Cardiac septum (tissue), 1 donor: Measurements from ENCODE around the gene ILRUN. TPM values are rescaled to one million over a fixed set of nuclear protein-coding genes. Genes with fewer than 3 reads are reported as not detected.
"Not testable (repeated sequence)": the region's sequence is repeated elsewhere in the genome, so short reads cannot be mapped to it uniquely, and the experiment has no call there.

Experiments used
- DNase-seq: peaks from one replicate; pipeline ENCODE4 v3.0.0-alpha.2; 2020; ENCODE audit warnings: low spot score
- intact Hi-C: fragments of 100-400 bp; cut with DNase I; formaldehyde crosslinking; loops from one replicate; pipeline ENCODE4 v1.14.0; 2022
- total RNA-seq: library from RNA; stranded (reverse); fragmentation: NEBNext Ultra II Directional; extraction: Animal tissue kit (Norgen Biotek cat#: 25700); gene quantifications from one replicate; pipeline ENCODE4 v1.2.1, GENCODE V29; 2021
- donor health status: DM: no; HTN: no; CAD: no.

Gene ILRUN
- total RNA-seq, 1 donor from 2014 or later, result 104 TPM

DNA sequence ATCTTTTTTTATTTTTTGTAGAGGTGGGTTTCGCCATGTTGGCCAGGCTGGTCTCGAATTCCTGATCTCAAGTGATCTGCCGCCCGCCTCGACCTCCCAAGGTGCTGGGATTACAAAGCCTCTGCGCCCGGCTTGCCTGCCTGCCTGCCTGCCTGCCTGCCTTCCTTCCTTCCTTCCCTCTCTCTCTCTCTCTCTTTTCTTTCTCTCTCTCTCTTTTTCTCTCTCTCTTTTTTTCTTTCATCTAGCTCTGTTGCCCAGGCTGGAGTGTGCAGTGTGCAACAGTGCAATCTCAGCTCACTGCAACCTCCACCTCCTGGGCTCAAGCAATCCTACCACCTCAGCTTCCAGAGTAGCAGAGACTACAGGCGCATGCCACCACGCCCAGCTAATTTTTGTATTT lies 4.6 kb upstream of the ILRUN start:
- DNase-seq, result no peak
- intact Hi-C loops, result no loop called here

DNA sequence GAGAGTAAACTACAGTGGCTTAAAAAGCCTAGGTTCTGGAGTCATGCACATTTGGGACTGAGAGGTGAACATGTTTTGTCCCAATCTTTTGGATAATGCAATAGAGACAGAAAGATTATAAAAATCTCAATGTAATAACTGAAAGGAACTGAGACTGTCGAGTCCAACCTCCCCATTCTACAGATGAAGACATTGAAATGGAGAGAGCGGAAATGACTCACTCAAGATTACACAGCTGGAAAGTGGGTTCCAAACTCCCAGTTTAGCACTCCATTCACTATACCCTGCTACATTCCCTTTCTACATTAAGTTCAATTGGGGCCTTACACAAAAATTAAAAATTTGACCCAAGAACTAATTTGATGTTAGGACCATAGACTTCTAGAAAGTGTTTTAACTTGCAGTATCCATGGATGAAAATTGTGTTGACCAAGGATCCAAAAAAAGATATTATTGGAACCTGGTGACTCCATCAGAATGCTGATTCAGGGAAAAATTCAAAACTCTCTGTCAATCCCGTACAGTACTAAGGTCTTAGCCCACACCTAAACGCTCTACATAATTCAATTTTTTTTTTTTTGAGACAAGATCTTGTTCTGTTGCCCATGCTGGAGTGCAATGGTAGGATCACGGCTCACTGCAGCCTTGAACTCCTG lies 1.5 kb upstream of the ILRUN start:
- intact Hi-C loops, result loop anchor here (5.0 kb wide), 2 partner anchors 41 to 59 kb away; partner anchors contain the start of gene SNRPC
- no peak for DNase-seq

DNA sequence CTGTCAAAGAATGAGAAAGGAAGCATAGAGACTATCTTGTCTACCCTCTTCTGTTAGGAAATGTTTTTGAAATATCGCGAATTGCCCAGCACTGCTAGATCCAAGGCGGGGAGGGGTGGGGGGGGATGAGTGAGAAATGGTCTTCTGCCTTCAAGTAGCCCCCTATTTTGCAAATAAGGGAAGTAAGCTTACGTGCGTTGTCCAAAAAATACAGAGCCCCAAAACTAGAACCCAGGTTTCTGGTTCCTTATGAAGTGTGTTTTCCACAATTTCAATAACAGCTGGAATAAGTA lies 923 bp upstream of the ILRUN start:
- intact Hi-C loops, result loop anchor here (5.0 kb wide), 2 partner anchors 40 to 60 kb away; partner anchors contain the start of gene SNRPC
- DNase-seq, result no peak

- intact Hi-C loops, result loop anchor here (5.0 kb wide), 2 partner anchors 39 to 61 kb away; partner anchors contain the start of gene SNRPC
- no peak for DNase-seq
Observed at GRCh38 chr6:34696189-34696738, 303 bp downstream of the ILRUN start.

DNA sequence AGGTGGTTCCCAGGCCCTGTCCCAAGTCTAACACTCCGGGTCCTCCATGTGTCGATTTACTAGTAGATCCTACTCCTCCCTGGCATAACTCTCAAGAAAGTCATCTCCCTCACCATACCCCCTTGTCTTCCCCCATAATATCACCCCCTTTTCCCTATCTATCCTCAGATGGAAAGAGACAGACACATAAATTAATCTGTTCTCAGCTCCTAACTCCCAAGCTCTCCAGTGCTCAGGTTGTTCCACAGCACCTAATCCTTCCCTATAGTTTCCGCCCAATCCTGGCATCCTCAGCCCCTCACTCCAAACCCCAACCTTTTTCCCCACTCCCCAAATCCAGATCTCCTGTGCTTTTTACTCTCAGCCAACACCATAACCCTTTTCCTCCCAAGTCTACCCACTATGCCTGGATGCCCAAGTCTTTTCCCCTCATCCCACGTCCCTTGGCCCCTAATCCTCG lies 808 bp downstream of the ILRUN start:
- intact Hi-C loops, result loop anchor here (5.0 kb wide), 2 partner anchors 38 to 62 kb away; partner anchors contain the start of gene SNRPC
- DNase-seq, result no peak

- intact Hi-C loops, result no loop called here
- DNase-seq, result no peak
Observed at GRCh38 chr6:34692280-34692679, 4.3 kb downstream of the ILRUN start.

- DNase-seq, result no peak
- intact Hi-C loops, result no loop called here
Observed at GRCh38 chr6:34689742-34690141, 6.8 kb downstream of the ILRUN start.

- no peak for DNase-seq
- intact Hi-C loops, result no loop called here
Observed at GRCh38 chr6:34688956-34689355, 7.6 kb downstream of the ILRUN start.

GRCh38 chr6:34684919-34685318 lies 11.6 kb downstream of the ILRUN start:
- no peak for DNase-seq
- intact Hi-C loops, result no loop called here

- intact Hi-C loops, result no loop called here
- DNase-seq, result no peak
Observed at GRCh38 chr6:34684364-34684763, 12.2 kb downstream of the ILRUN start.

DNA sequence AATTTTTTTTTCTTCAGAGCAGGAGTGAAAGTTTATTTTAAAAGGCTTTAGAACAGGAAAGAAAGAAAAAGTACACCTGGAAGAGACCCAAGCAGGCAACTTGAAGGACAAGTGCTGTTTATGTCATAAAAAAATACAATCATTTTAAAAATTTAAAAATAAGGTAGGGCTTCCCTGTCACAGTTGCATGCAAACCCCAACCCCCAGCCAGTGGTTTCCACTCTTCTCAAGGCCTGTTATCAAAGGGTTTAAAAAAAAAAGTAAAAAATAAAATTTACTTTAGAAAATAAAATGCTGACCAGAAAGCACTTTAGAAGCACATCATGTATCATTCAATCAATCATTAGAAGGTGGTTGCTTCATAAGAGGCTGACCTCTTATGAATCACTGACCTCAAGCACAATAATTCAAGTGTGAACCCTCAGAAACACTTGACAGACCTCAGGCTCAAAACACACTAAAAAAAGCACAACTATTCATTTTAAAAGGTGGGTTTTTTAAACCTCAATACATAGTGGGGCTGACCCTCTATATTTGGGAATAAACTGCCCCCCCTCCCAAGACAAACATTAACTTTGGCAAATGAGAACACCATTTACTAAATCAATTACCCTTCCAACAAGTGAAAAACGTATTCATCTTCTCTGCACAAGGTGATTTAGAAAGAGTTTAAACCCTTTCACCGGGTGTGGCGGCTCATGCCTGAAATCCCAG lies 15.6 kb downstream of the ILRUN start:
- intact Hi-C loops, result no loop called here
- DNase-seq, result no peak

- DNase-seq, intact Hi-C loops: not testable (repeated sequence)
Observed at GRCh38 chr6:34680313-34680712, 16.3 kb downstream of the ILRUN start.

DNA sequence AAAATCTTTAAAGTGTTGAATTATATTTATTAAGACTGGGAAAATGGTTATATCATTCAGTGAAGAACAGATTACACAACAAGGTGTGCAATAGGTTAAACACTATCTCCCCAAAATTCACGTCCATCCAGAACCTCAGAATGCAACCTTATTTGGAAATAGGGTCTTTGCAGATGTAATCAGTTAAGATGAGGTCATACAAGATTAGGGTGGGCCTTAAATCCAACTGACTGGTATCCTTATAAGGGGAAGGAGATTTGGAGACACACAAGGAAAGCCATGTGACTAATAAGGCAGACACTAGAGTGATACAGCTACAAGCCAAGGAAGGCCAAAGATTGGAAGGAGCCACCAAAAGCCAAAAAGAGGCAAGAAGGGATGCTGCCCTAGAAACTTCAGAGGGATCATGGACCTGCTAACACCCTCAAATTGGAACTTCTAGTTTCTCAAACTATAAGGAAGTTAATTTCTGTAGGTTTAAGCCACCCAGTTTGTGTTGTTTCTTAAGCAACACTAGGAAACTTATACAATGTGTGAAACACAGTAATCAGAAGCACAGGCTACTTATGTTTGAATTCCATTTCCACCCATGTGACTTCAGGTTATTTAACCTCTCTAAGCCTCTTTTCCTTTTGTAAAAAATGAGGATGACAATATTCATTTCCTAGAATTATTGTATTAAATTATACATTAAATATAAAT lies 16.9 kb downstream of the ILRUN start:
- intact Hi-C loops, result no loop called here

GRCh38 chr6:34676140-34676539 lies 20.4 kb downstream of the ILRUN start:
- intact Hi-C loops, result no loop called here
- no peak for DNase-seq

More for the DNA sequence above, 16.9 kb downstream of the ILRUN start:
- no peak for DNase-seq

GRCh38 chr6:34674930-34675329 lies 21.6 kb downstream of the ILRUN start:
- DNase-seq, intact Hi-C loops: not testable (repeated sequence)

DNA sequence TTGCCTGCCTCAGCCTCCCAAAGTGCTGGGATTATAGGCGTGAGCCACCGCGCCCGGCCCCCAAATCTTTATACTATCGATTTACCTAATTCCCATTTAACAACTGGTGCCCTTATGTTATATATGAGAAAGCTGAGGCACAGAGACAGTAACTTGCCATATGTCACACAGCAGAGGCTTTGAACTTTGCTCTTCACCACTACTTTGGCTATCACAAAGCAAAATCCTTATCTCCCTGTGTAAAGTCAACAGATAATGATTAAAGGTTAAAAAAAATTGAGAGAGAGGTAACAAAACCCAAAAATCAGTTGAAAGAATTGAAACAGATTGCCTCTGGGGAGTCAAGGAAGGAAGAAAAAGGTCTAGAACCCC lies 22.3 kb downstream of the ILRUN start:
- intact Hi-C loops, result no loop called here

GRCh38 chr6:34673064-34673463 lies 23.5 kb downstream of the ILRUN start:
- DNase-seq, result no peak
- intact Hi-C loops, result no loop called here

More for the DNA sequence above, 22.3 kb downstream of the ILRUN start:
- DNase-seq, result no peak

- no peak for DNase-seq
- intact Hi-C loops, result no loop called here
Observed at GRCh38 chr6:34672657-34673043, 23.9 kb downstream of the ILRUN start.

- DNase-seq, result no peak
Observed at GRCh38 chr6:34671801-34672656, 24.5 kb downstream of the ILRUN start.

More at GRCh38 chr6:34671801-34672656, 24.5 kb downstream of the ILRUN start:
- intact Hi-C loops, result no loop called here
